Activated naive CD4-positive, alpha-beta T cell treated with anti-CD3 and anti-CD28 coated beads, Interleukin-2, amount 10 ng/mL, durations not matched to agents 7 days and 5 days (primary cell): ENCODE measurements around the gene ACTL10.

Source experiments
- CTCF ChIA-PET: fragments of 350-600 bp; sonication (Branson Sonifier 250); formaldehyde crosslinking; loops from one replicate; lab custom pipeline; 2021; ENCODE audit warnings: antibody characterized with exemption; lab: Charles Lee
- DNase-seq: peaks from one replicate; pipeline ENCODE4 v3.0.0-alpha.2; 2020
- H3K27ac Mint-ChIP-seq: one replicate; pipeline ENCODE4 v1.8.0; 2021; ENCODE audit warnings: mild to moderate bottlenecking, moderate library complexity, mixed read lengths
- H3K27me3 Mint-ChIP-seq: one replicate; pipeline ENCODE4 v1.8.0; 2021; ENCODE audit warnings: mild to moderate bottlenecking, mixed read lengths
- H3K36me3 Mint-ChIP-seq: one replicate; pipeline ENCODE4 v1.8.0; 2021; ENCODE audit warnings: mixed read lengths
- H3K4me1 Mint-ChIP-seq: one replicate; pipeline ENCODE4 v1.8.0; 2021; ENCODE audit warnings: mixed read lengths
- H3K4me3 Mint-ChIP-seq: one replicate; pipeline ENCODE4 v1.8.0; 2021; ENCODE audit warnings: mild to moderate bottlenecking, moderate library complexity, mixed read lengths
- H3K9me3 Mint-ChIP-seq: one replicate; pipeline ENCODE4 v1.8.0; 2021; ENCODE audit warnings: mixed read lengths

The ACTL10 gene

GRCh38 chr20:33684533-33685327 is 18.0 kb downstream of the ACTL10 start:
- DNase-seq = no peak
- Mint-ChIP-seq H3K27me3 (no peaks in the 10 kb centered on the region), H3K9me3 (no peaks in the 10 kb centered on the region), H3K4me1 (peaks cover 87% of the 10 kb centered on the region), H3K4me3 (peak overlapping the region; percentile 89), H3K27ac (peak overlapping the region; percentile 94), H3K36me3 (peaks cover 29% of the 10 kb centered on the region)
- CTCF ChIA-PET = interaction anchor here (0.8 to 1.5 kb wide), 4 partner anchors 12 to 135 kb away, joined by 3 read pairs; partner anchors contain the start of genes ACTL10 and PXMP4

GRCh38 chr20:33685328-33686099 is 18.8 kb downstream of the ACTL10 start:
- Mint-ChIP-seq H3K27ac (peak overlapping the region; percentile 94), H3K36me3 (peaks cover 27% of the 10 kb centered on the region), H3K4me3 (peak overlapping the region; percentile 89), H3K9me3 (no peaks in the 10 kb centered on the region), H3K4me1 (peaks cover 87% of the 10 kb centered on the region), H3K27me3 (no peaks in the 10 kb centered on the region)
- CTCF ChIA-PET = interaction anchor here (1.0 to 1.5 kb wide), 3 partner anchors 13 to 34 kb away, joined by 3 read pairs; partner anchors contain the start of genes ACTL10 and PXMP4
- peak; percentile 79 for DNase-seq

GRCh38 chr20:33686100-33686983 is 19.6 kb downstream of the ACTL10 start, which contains the start of gene E2F1:
Gene E2F1, minus strand, starts transcription at chr20:33686385. Its CDS starts 121 bp downstream, at chr20:33686264.
- Mint-ChIP-seq H3K4me1 (peaks cover 87% of the 10 kb centered on the region), H3K27me3 (no peaks in the 10 kb centered on the region), H3K36me3 (peaks cover 20% of the 10 kb centered on the region), H3K27ac (peak within 1 kb of the TSS; percentile 94), H3K9me3 (no peaks in the 10 kb centered on the region), H3K4me3 (peak within 1 kb of the TSS; percentile 89)
- CTCF ChIA-PET = interaction anchor here (1.0 to 1.3 kb wide), 2 partner anchors 20 to 22 kb away, joined by 3 read pairs; partner anchors contain the start of gene ACTL10
- DNase-seq = peak; percentile 96

- H3K27ac Mint-ChIP-seq = peak overlapping the region; percentile 73
- peaks cover 85% of the 10 kb centered on the region for H3K4me1 Mint-ChIP-seq
- peak overlapping the region; percentile 64 for H3K4me3 Mint-ChIP-seq
- DNase-seq = no peak
- CTCF ChIA-PET = interaction anchor here (0.7 to 1.3 kb wide), 2 partner anchors 12 to 22 kb away, joined by 3 read pairs; no protein-coding TSS in a partner anchor
- H3K9me3 Mint-ChIP-seq = no peaks in the 10 kb centered on the region
- H3K27me3 Mint-ChIP-seq = no peaks in the 10 kb centered on the region
- H3K36me3 Mint-ChIP-seq = peaks cover 15% of the 10 kb centered on the region
These were observed 20.2 kb downstream of the ACTL10 start for GRCh38 chr20:33686984-33687366.

- no peak for DNase-seq
- Mint-ChIP-seq H3K27ac (peak overlapping the region; percentile 73), H3K36me3 (peaks cover 11% of the 10 kb centered on the region), H3K9me3 (no peaks in the 10 kb centered on the region), H3K27me3 (no peaks in the 10 kb centered on the region), H3K4me3 (no peak overlapping the region), H3K4me1 (peaks cover 83% of the 10 kb centered on the region)
- CTCF ChIA-PET = interaction anchor here (0.7 to 1.3 kb wide), 2 partner anchors 12 to 23 kb away, joined by 3 read pairs; no protein-coding TSS in a partner anchor
These were observed 20.7 kb downstream of the ACTL10 start for GRCh38 chr20:33687370-33687915.

- CTCF ChIA-PET = interaction anchor here (1.3 kb wide), 1 partner anchor 24 kb away, joined by 3 read pairs; no protein-coding TSS in a partner anchor
- no peaks in the 10 kb centered on the region for H3K9me3 Mint-ChIP-seq
- H3K4me3 Mint-ChIP-seq = no peak overlapping the region
- no peak for DNase-seq
- H3K4me1 Mint-ChIP-seq = peaks cover 75% of the 10 kb centered on the region
- H3K27ac Mint-ChIP-seq = peak overlapping the region; percentile 95
- H3K36me3 Mint-ChIP-seq = peaks cover 6% of the 10 kb centered on the region
- H3K27me3 Mint-ChIP-seq = no peaks in the 10 kb centered on the region
These were observed 21.5 kb downstream of the ACTL10 start for GRCh38 chr20:33687993-33688937.

- CTCF ChIA-PET = interaction anchor here (2.0 kb wide), 1 partner anchor 21 kb away, joined by 6 read pairs; no protein-coding TSS in a partner anchor
- H3K36me3 Mint-ChIP-seq = peaks cover 6% of the 10 kb centered on the region
- peaks cover 72% of the 10 kb centered on the region for H3K4me1 Mint-ChIP-seq
- no peak for DNase-seq
- no peaks in the 10 kb centered on the region for H3K27me3 Mint-ChIP-seq
- H3K9me3 Mint-ChIP-seq = no peaks in the 10 kb centered on the region
- H3K4me3 Mint-ChIP-seq = no peak overlapping the region
- peak overlapping the region; percentile 95 for H3K27ac Mint-ChIP-seq
These were observed 22.2 kb downstream of the ACTL10 start for GRCh38 chr20:33688938-33689424.

- no peak for DNase-seq
- peak overlapping the region; percentile 57 for H3K4me3 Mint-ChIP-seq
- CTCF ChIA-PET = interaction anchor here (0.8 to 2.0 kb wide), 3 partner anchors 11 to 238 kb away, joined by 4 to 6 read pairs (median 4); no protein-coding TSS in a partner anchor
- H3K4me1 Mint-ChIP-seq = peaks cover 68% of the 10 kb centered on the region
- peaks cover 6% of the 10 kb centered on the region for H3K36me3 Mint-ChIP-seq
- no peaks in the 10 kb centered on the region for H3K27me3 Mint-ChIP-seq
- H3K9me3 Mint-ChIP-seq = no peaks in the 10 kb centered on the region
- peak overlapping the region; percentile 95 for H3K27ac Mint-ChIP-seq
These were observed 22.8 kb downstream of the ACTL10 start for GRCh38 chr20:33689493-33689892.

- Mint-ChIP-seq H3K36me3 (peaks cover 3% of the 10 kb centered on the region), H3K27ac (peak overlapping the region; percentile 95), H3K4me1 (peaks cover 64% of the 10 kb centered on the region), H3K9me3 (no peaks in the 10 kb centered on the region), H3K27me3 (no peaks in the 10 kb centered on the region), H3K4me3 (peak overlapping the region; percentile 57)
- CTCF ChIA-PET = interaction anchor here (0.8 to 2.0 kb wide), 3 partner anchors 11 to 238 kb away, joined by 4 to 6 read pairs (median 4); no protein-coding TSS in a partner anchor
- peak; percentile 76 for DNase-seq
These were observed 23.2 kb downstream of the ACTL10 start for GRCh38 chr20:33689973-33690372.

- Mint-ChIP-seq H3K27me3 (peaks cover 7% of the 10 kb centered on the region), H3K4me3 (no peak overlapping the region), H3K36me3 (peaks cover under 1% of the 10 kb centered on the region), H3K27ac (no peak overlapping the region), H3K9me3 (peaks cover under 1% of the 10 kb centered on the region), H3K4me1 (peaks cover 40% of the 10 kb centered on the region)
- DNase-seq = no peak
- CTCF ChIA-PET = interaction anchor here (0.5 kb wide), 1 partner anchor 13 kb away, joined by 3 read pairs; no protein-coding TSS in a partner anchor
These were observed 26.5 kb downstream of the ACTL10 start for GRCh38 chr20:33693289-33693688.

GRCh38 chr20:33693741-33694638 is 27.2 kb downstream of the ACTL10 start:
- Mint-ChIP-seq H3K36me3 (peaks cover 2% of the 10 kb centered on the region), H3K27ac (peak overlapping the region; percentile 70), H3K9me3 (peaks cover 2% of the 10 kb centered on the region), H3K4me3 (no peak overlapping the region), H3K4me1 (peaks cover 33% of the 10 kb centered on the region), H3K27me3 (peaks cover 10% of the 10 kb centered on the region)
- no peak for DNase-seq
- CTCF ChIA-PET = no interaction called here
